ENCODE results near the gene DMRT3.

The DMRT3 gene

GRCh38 chr9:975740-976257 lies 656 bp upstream of the DMRT3 start:
- Histone ChIP-seq H3K79me2 (ENCODE audit: low read length) (no peaks in the 10 kb centered on the region), H3K4me3 (ENCODE audit: low read length) (no peak overlapping the region), H2AFZ (ENCODE audit: low read depth, low read length) (no peak overlapping the region), H3K36me3 (replicated peaks; ENCODE audit: low read depth, low read length) (no peaks in the 10 kb centered on the region), H3K27ac (ENCODE audit: low read length) (no peak overlapping the region), H3K4me1 (ENCODE audit: low read length) (no peaks in the 10 kb centered on the region), H4K20me1 (ENCODE audit: insufficient read depth, low read length) (no peaks in the 10 kb centered on the region), H3K9me3 (ENCODE audit: insufficient read depth, low read length) (no peaks in the 10 kb centered on the region), H3K4me2 (ENCODE audit: low read length) (no peak overlapping the region), H3K9ac (ENCODE audit: low read length) (no peak overlapping the region), H3K27me3 (ENCODE audit: low read depth, low read length) (peaks cover 17% of the 10 kb centered on the region)
- no peak for TF ChIP-seq EZH2phosphoT487 (IDR thresholded peaks at IDR 0.05; ENCODE audit: low read depth)
- TF ChIP-seq, protein P1, sequence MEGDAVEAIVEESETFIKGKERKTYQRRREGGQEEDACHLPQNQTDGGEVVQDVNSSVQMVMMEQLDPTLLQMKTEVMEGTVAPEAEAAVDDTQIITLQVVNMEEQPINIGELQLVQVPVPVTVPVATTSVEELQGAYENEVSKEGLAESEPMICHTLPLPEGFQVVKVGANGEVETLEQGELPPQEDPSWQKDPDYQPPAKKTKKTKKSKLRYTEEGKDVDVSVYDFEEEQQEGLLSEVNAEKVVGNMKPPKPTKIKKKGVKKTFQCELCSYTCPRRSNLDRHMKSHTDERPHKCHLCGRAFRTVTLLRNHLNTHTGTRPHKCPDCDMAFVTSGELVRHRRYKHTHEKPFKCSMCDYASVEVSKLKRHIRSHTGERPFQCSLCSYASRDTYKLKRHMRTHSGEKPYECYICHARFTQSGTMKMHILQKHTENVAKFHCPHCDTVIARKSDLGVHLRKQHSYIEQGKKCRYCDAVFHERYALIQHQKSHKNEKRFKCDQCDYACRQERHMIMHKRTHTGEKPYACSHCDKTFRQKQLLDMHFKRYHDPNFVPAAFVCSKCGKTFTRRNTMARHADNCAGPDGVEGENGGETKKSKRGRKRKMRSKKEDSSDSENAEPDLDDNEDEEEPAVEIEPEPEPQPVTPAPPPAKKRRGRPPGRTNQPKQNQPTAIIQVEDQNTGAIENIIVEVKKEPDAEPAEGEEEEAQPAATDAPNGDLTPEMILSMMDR (IDR thresholded peaks at IDR 0.05; ENCODE audit: low read depth, low read length) = no peak

GRCh38 chr9:976943-977837 lies 735 bp downstream of the DMRT3 start:
- Histone ChIP-seq H3K4me3 (ENCODE audit: low read length) (no peak overlapping the region), H2AFZ (ENCODE audit: low read depth, low read length) (no peak overlapping the region), H3K9ac (ENCODE audit: low read length) (no peak overlapping the region), H4K20me1 (ENCODE audit: insufficient read depth, low read length) (no peaks in the 10 kb centered on the region), H3K9me3 (ENCODE audit: insufficient read depth, low read length) (no peaks in the 10 kb centered on the region), H3K27me3 (ENCODE audit: low read depth, low read length) (peaks cover 22% of the 10 kb centered on the region), H3K4me1 (ENCODE audit: low read length) (no peaks in the 10 kb centered on the region), H3K4me2 (ENCODE audit: low read length) (no peak overlapping the region), H3K36me3 (replicated peaks; ENCODE audit: low read depth, low read length) (no peaks in the 10 kb centered on the region), H3K79me2 (ENCODE audit: low read length) (no peaks in the 10 kb centered on the region), H3K27ac (ENCODE audit: low read length) (no peak overlapping the region)
- TF ChIP-seq, protein P1 (IDR thresholded peaks at IDR 0.05; ENCODE audit: low read depth, low read length) = no peak
- no peak for TF ChIP-seq EZH2phosphoT487 (IDR thresholded peaks at IDR 0.05; ENCODE audit: low read depth)

- no peak overlapping the region for H3K27ac ChIP-seq (ENCODE audit: low read length)
- no peaks in the 10 kb centered on the region for H3K79me2 ChIP-seq (ENCODE audit: low read length)
- no peak overlapping the region for H3K4me3 ChIP-seq (ENCODE audit: low read length)
- H2AFZ ChIP-seq (ENCODE audit: low read depth, low read length) = no peak overlapping the region
- no peaks in the 10 kb centered on the region for H3K9me3 ChIP-seq (ENCODE audit: insufficient read depth, low read length)
- H3K36me3 ChIP-seq (replicated peaks; ENCODE audit: low read depth, low read length) = no peaks in the 10 kb centered on the region
- no peaks in the 10 kb centered on the region for H4K20me1 ChIP-seq (ENCODE audit: insufficient read depth, low read length)
- H3K9ac ChIP-seq (ENCODE audit: low read length) = no peak overlapping the region
- no peaks in the 10 kb centered on the region for H3K4me1 ChIP-seq (ENCODE audit: low read length)
- TF ChIP-seq EZH2phosphoT487 (IDR thresholded peaks at IDR 0.05; ENCODE audit: low read depth) = no peak
- TF ChIP-seq, protein P1 (IDR thresholded peaks at IDR 0.05; ENCODE audit: low read depth, low read length) = no peak
- H3K4me2 ChIP-seq (ENCODE audit: low read length) = no peak overlapping the region
- H3K27me3 ChIP-seq (ENCODE audit: low read depth, low read length) = peaks cover 30% of the 10 kb centered on the region
Observed at GRCh38 chr9:977838-978830, 1.7 kb downstream of the DMRT3 start.
